Right renal pelvis (tissue), 4 donors: ENCODE measurements around the gene METTL27. TPM values are rescaled to one million over a fixed set of nuclear protein-coding genes. Genes with fewer than 3 reads are reported as not detected.
"Not testable (repeated sequence)": the region's sequence is repeated elsewhere in the genome, so short reads cannot be mapped to it uniquely, and the experiment has no call there.

Experiments
- DNase-seq, 4 donors: peaks; one replicate each; pipeline ENCODE4 v3.0.0-alpha.2; 2013; ENCODE audit warnings: low read depth in 4 of 4, low spot score in 3 of 4, missing footprints in 1 of 4
- polyA plus RNA-seq, 4 donors: library from polyadenylated mRNA; unstranded; fragments of 120-200 nt; gene quantifications; one replicate each; pipeline ENCODE4 v1.2.1, GENCODE V29; 2013; ENCODE audit not compliant: insufficient read length in 4 of 4

Gene METTL27
- polyA plus RNA-seq, result 10 to 100 TPM in 1 of 4 donors, 1 to 10 TPM in 3; 6.2 to 10.8 (median 7.9) TPM

GRCh38 chr7:73842067-73842976 is at the start of gene METTL27:
METTL27 (minus strand) TSS chr7:73842516; CDS start chr7:73842140, 376 bp downstream.
- DNase-seq, result peak; percentile 67 to 87 (median 83)

GRCh38 chr7:73891178-73891885 is 49.0 kb upstream of the METTL27 start:
- DNase-seq, result no peak

GRCh38 chr7:73890555-73891147 is 48.3 kb upstream of the METTL27 start:
- DNase-seq, result no peak

- DNase-seq, result no peak
These were observed 46.6 kb upstream of the METTL27 start for GRCh38 chr7:73888959-73889358.

GRCh38 chr7:73887762-73888161 is 45.4 kb upstream of the METTL27 start:
- no peak for DNase-seq

GRCh38 chr7:73885975-73886798 is 43.9 kb upstream of the METTL27 start:
- DNase-seq, result no peak

GRCh38 chr7:73885433-73885974 is 43.2 kb upstream of the METTL27 start:
- DNase-seq, result no peak

GRCh38 chr7:73884867-73885422 is 42.6 kb upstream of the METTL27 start:
- DNase-seq, result not testable (repeated sequence)

- no peak for DNase-seq
These were observed 39.7 kb upstream of the METTL27 start for GRCh38 chr7:73882047-73882402.

- DNase-seq, result no peak
These were observed 39.2 kb upstream of the METTL27 start for GRCh38 chr7:73881352-73882046.

GRCh38 chr7:73880755-73881328 is 38.5 kb upstream of the METTL27 start:
- DNase-seq, result no peak

GRCh38 chr7:73879977-73880681 is 37.8 kb upstream of the METTL27 start:
- no peak for DNase-seq

GRCh38 chr7:73876973-73877372 is 34.7 kb upstream of the METTL27 start:
- no peak for DNase-seq

- no peak for DNase-seq
These were observed 34.0 kb upstream of the METTL27 start for GRCh38 chr7:73876361-73876760.

GRCh38 chr7:73872056-73872908 is 30.0 kb upstream of the METTL27 start:
- no peak for DNase-seq

- DNase-seq, result no peak
These were observed 29.1 kb upstream of the METTL27 start for GRCh38 chr7:73871163-73872011.
